NB4 (cell line): ENCODE data around the gene OPALIN.

ENCODE experiments used
- DNase-seq: peaks from one replicate; pipeline ENCODE4 v3.0.0; 2010; ENCODE audit warnings: low read depth
- H3K4me3 ChIP-seq: one replicate; pipeline ENCODE4 v1.5.1; 2011; ENCODE audit warnings: mild to moderate bottlenecking, low read depth, low read length, moderate library complexity
- MYC ChIP-seq: IDR thresholded peaks from 2 replicates; pipeline ENCODE4 v1.6.1; 2011; ENCODE audit warnings: low read depth, low read length
- POLR2A ChIP-seq: IDR thresholded peaks from 2 replicates; pipeline ENCODE4 v1.6.1; 2011; ENCODE audit warnings: mild to moderate bottlenecking; ENCODE audit not compliant: insufficient read length; ENCODE audit errors: extremely low read depth
- TF ChIP-seq, protein P1 (sequence below): IDR thresholded peaks from one replicate; pipeline ENCODE4 v1.5.1; 2012; ENCODE audit warnings: low read depth, low read length
- TF ChIP-seq, protein P2 (sequence below): IDR thresholded peaks from 2 replicates; pipeline ENCODE4 v1.6.1; 2011; ENCODE audit warnings: low read depth, low read length

Gene OPALIN

DNA sequence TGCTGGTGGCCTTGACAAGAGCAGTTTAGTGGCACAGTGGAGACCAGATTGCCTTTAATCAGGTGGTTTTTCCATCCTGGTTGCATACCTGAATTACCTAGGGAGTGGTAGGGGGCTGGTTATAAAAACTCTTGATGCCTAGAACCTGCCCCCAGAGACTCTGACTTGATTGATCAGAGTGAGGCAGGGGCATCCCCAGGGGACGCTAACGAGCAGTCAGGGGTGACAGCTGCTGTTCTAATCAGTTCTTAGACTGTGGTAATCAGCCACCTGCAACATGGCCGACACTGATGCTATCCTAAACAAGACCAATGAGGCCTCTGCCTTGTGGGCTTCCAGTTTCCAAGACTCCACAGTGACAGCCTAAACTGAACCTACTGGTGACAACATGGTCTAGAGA is 2.0 kb upstream of the OPALIN start:
- TF ChIP-seq MYC (no peak), POLR2A (no peak)
- TF ChIP-seq, protein P1, sequence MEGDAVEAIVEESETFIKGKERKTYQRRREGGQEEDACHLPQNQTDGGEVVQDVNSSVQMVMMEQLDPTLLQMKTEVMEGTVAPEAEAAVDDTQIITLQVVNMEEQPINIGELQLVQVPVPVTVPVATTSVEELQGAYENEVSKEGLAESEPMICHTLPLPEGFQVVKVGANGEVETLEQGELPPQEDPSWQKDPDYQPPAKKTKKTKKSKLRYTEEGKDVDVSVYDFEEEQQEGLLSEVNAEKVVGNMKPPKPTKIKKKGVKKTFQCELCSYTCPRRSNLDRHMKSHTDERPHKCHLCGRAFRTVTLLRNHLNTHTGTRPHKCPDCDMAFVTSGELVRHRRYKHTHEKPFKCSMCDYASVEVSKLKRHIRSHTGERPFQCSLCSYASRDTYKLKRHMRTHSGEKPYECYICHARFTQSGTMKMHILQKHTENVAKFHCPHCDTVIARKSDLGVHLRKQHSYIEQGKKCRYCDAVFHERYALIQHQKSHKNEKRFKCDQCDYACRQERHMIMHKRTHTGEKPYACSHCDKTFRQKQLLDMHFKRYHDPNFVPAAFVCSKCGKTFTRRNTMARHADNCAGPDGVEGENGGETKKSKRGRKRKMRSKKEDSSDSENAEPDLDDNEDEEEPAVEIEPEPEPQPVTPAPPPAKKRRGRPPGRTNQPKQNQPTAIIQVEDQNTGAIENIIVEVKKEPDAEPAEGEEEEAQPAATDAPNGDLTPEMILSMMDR, result no peak
- TF ChIP-seq, protein P2, sequence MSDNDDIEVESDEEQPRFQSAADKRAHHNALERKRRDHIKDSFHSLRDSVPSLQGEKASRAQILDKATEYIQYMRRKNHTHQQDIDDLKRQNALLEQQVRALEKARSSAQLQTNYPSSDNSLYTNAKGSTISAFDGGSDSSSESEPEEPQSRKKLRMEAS, result no peak
- no peak overlapping the region for H3K4me3 ChIP-seq
- no peak for DNase-seq

DNA sequence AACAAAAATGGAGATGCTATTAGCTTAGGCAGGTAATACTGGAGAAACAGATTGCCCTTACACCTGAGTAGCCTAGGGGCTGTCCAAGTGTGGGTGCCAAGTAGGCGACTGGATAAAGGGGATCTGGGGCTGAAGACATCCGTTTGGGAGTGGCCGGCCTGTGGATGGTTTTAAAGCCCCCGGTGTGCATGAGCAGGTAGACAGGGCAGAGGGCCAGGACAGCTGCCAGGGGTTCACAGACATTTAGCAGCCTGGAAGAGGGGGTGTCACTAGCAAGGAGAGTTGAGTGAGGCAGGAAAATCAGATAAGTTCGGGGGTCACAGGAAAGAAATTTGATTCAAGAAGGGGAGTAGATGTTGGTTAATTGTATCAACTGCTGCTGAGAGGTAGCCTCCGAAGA is 1.5 kb upstream of the OPALIN start:
- no peak for DNase-seq
- TF ChIP-seq, protein P1, result no peak
- TF ChIP-seq MYC (no peak), POLR2A (no peak)
- TF ChIP-seq, protein P2, result no peak
- no peak overlapping the region for H3K4me3 ChIP-seq

DNA sequence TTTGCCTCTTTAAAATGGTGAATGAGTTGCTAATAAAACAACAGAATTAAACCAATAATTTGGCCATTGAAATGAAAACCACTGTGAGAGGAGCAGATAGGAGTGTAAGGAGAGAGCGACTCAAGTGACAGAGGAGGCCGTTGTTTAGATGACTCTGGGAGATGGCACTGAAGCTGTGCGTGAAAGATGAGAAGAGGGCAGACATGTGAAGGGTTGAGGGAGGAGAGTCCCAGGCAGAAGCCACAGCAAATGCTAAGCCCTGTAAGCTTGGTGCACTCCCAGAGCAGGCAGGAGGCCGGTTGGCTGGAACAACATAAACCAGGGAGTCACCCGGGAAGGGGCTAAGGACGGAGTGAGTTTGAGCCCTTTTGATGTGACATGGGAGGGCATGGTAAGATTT is 814 bp upstream of the OPALIN start:
- TF ChIP-seq, protein P2, result no peak
- no peak for TF ChIP-seq POLR2A
- TF ChIP-seq, protein P1, result no peak
- no peak for TF ChIP-seq MYC
- H3K4me3 ChIP-seq, result no peak overlapping the region

DNA sequence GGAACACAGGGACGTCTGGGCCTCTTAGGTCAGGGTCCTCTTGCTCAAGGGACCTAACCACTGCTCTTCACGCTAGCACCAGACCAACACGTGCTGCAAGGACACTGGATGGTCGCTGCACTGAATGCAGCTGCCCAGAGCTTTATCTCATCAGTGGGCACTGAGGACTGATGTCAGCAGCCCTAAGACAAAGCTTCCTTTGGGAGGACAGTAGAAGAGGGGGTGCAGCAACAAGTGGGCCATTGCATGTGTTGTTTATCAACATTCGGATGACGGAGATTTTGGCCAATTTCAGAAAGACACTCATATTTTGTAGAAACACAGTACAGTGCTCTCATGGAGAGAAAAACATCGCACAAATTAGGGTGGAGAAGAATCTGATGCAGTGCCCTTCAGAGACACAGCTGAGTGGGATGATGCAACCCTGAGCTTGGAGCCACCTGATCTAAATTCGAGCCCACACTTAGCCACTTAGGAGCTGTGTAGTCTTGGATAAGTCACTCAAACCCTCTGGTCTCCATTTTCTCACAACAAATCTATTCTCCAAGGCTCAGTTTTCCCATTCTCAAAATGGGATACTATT is 1.7 kb downstream of the OPALIN start:
- H3K4me3 ChIP-seq, result no peak overlapping the region
- TF ChIP-seq MYC, result no peak
- TF ChIP-seq, protein P2, result no peak
- TF ChIP-seq POLR2A, result no peak
- TF ChIP-seq, protein P1, result no peak
- no peak for DNase-seq

More for the DNA sequence above, 814 bp upstream of the OPALIN start:
- DNase-seq, result no peak

- H3K4me3 ChIP-seq, result no peak overlapping the region
- no peak for TF ChIP-seq POLR2A
- no peak for TF ChIP-seq MYC
- TF ChIP-seq, protein P2, result no peak
- no peak for DNase-seq
These were observed 6.2 kb downstream of the OPALIN start for GRCh38 chr10:96352582-96352981.

- TF ChIP-seq, protein P2, result no peak
- no peak for TF ChIP-seq MYC
- no peak for TF ChIP-seq POLR2A
- DNase-seq, result no peak
- H3K4me3 ChIP-seq, result no peak overlapping the region
These were observed 6.8 kb downstream of the OPALIN start for GRCh38 chr10:96352027-96352426.
